HG03064 (cell line): Measurements from ENCODE around the gene GPC6.

ENCODE experiments used
- ATAC-seq: cut with Tn5 transposase; IDR thresholded peaks from one replicate; pipeline ENCODE4 v1.9.1; 2021; ENCODE audit warnings: low read depth; ENCODE audit not compliant: unreplicated experiment

The GPC6 gene

GRCh38 chr13:93266681-93267080, 40.1 kb downstream of the GPC6 start:
- ATAC-seq: no peak

GRCh38 chr13:93268327-93269028, 41.9 kb downstream of the GPC6 start:
- no peak for ATAC-seq

- ATAC-seq: no peak
Observed at GRCh38 chr13:93270769-93271742, 44.4 kb downstream of the GPC6 start.

- no peak for ATAC-seq
Observed at GRCh38 chr13:93279982-93280381, 53.4 kb downstream of the GPC6 start.

- no peak for ATAC-seq
Observed at GRCh38 chr13:93280688-93281087, 54.1 kb downstream of the GPC6 start.

GRCh38 chr13:93283255-93283654, 56.6 kb downstream of the GPC6 start:
- ATAC-seq: no peak

- ATAC-seq: no peak
Observed at GRCh38 chr13:93284064-93284463, 57.5 kb downstream of the GPC6 start.

- ATAC-seq: no peak
Observed at GRCh38 chr13:93286047-93286446, 59.4 kb downstream of the GPC6 start.

- ATAC-seq: no peak
Observed at GRCh38 chr13:93289053-93289452, 62.4 kb downstream of the GPC6 start.

GRCh38 chr13:93289842-93290241, 63.2 kb downstream of the GPC6 start:
- ATAC-seq: no peak

GRCh38 chr13:93290503-93290902, 63.9 kb downstream of the GPC6 start:
- no peak for ATAC-seq

- no peak for ATAC-seq
Observed at GRCh38 chr13:93292366-93292765, 65.8 kb downstream of the GPC6 start.

- no peak for ATAC-seq
Observed at GRCh38 chr13:93293710-93294109, 67.1 kb downstream of the GPC6 start.

GRCh38 chr13:93296584-93296983, 70.0 kb downstream of the GPC6 start:
- ATAC-seq: no peak

- no peak for ATAC-seq
Observed at GRCh38 chr13:93298713-93299112, 72.1 kb downstream of the GPC6 start.

GRCh38 chr13:93304134-93304533, 77.5 kb downstream of the GPC6 start:
- ATAC-seq: no peak

- ATAC-seq: no peak
Observed at GRCh38 chr13:93304868-93305613, 78.4 kb downstream of the GPC6 start.

GRCh38 chr13:93305886-93306285, 79.3 kb downstream of the GPC6 start:
- ATAC-seq: no peak

- no peak for ATAC-seq
Observed at GRCh38 chr13:93307136-93307535, 80.5 kb downstream of the GPC6 start.

GRCh38 chr13:93307651-93308050, 81.0 kb downstream of the GPC6 start:
- ATAC-seq: no peak
